OCI-LY7 (cell line): Measurements from ENCODE around the gene HTATSF1.

Source experiments
- EZH2phosphoT487 ChIP-seq: fragments of 200-600 bp; sonication (generic); IDR thresholded peaks from 2 replicates; pipeline ENCODE4 v1.6.1; 2018; ENCODE audit warnings: low read depth, borderline replicate concordance, mild to moderate bottlenecking, mixed run types, antibody characterized with exemption, low read length, moderate library complexity, mixed read lengths
- TF ChIP-seq, protein P1 (sequence below): fragments of 200-600 bp; sonication (generic); conservative IDR thresholded peaks from 2 replicates; pipeline ENCODE4 v1.5.1; 2014; ENCODE audit warnings: mild to moderate bottlenecking, antibody characterized with exemption, low read length, moderate library complexity, mixed read lengths

DNA sequence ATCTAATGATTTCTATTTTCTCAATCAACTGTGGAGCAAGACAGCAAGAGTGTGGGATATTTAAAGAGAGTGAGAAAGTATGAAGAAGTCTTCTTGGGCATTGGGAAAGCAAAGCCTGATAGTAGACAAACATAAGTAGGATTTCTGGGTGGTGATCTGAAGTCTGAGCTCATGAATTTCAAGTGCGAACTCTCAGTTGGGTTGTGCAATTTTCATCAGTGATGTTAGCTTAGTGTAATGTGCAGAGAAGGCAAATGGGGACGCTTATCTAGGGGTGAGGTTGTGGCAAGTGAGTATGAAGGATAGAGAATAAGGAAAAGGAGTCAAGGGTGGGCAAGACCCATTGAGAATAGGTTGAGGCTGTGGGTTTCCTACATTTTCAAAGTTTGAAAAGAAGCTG is 58.3 kb downstream of the HTATSF1 start:
- TF ChIP-seq, protein P1, sequence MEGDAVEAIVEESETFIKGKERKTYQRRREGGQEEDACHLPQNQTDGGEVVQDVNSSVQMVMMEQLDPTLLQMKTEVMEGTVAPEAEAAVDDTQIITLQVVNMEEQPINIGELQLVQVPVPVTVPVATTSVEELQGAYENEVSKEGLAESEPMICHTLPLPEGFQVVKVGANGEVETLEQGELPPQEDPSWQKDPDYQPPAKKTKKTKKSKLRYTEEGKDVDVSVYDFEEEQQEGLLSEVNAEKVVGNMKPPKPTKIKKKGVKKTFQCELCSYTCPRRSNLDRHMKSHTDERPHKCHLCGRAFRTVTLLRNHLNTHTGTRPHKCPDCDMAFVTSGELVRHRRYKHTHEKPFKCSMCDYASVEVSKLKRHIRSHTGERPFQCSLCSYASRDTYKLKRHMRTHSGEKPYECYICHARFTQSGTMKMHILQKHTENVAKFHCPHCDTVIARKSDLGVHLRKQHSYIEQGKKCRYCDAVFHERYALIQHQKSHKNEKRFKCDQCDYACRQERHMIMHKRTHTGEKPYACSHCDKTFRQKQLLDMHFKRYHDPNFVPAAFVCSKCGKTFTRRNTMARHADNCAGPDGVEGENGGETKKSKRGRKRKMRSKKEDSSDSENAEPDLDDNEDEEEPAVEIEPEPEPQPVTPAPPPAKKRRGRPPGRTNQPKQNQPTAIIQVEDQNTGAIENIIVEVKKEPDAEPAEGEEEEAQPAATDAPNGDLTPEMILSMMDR, result no peak
- TF ChIP-seq EZH2phosphoT487, result no peak
